GM19467 (cell line): ENCODE results near the gene C4orf33.
"Not testable (repeated sequence)": the region's sequence is repeated elsewhere in the genome, so short reads cannot be mapped to it uniquely, and the experiment has no call there.

Source experiments
- ATAC-seq: cut with Tn5 transposase; IDR thresholded peaks from one replicate; pipeline ENCODE4 v1.9.1; 2021; ENCODE audit warnings: mild to moderate bottlenecking, moderate library complexity; ENCODE audit not compliant: unreplicated experiment

C4orf33 gene

DNA sequence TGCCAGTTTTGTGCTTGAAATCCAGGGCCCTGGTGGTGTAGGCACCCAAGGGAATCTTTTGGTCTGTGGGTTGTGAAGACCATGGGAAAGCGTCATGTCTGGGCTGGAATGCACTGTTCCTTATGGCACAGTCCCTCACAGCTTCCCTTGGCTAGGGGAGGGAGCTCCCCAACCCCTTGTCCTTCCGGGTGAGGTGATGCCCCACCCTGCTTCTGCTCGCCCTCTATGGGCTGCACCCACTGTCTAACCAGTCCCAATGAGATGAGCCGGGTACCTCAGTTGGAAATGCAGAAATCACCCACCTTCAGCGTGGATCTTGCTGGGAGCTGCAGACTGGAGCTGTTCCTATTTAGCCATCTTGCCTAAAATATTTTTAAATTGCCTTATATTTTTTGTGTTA lies 30.7 kb downstream of the C4orf33 start:
- ATAC-seq, result not testable (repeated sequence)

DNA sequence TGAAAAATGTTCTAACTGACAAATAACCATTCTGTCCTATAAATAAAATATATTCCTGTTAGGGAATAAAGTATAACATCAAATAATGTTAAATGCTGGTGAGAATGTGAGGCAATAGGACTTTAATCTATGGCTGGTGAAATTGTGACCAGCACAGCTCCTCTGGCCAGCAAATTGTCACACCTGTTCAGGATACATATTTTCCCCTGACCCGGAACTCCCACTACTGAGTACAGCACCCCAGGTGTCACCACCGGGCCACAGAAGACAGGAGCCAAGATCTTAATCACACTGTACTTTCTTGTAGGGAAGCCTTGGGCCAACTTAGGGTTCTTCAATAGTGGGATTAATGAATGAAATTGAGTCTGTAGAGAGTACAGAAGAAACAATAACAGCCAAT lies 33.2 kb downstream of the C4orf33 start:
- no peak for ATAC-seq

DNA sequence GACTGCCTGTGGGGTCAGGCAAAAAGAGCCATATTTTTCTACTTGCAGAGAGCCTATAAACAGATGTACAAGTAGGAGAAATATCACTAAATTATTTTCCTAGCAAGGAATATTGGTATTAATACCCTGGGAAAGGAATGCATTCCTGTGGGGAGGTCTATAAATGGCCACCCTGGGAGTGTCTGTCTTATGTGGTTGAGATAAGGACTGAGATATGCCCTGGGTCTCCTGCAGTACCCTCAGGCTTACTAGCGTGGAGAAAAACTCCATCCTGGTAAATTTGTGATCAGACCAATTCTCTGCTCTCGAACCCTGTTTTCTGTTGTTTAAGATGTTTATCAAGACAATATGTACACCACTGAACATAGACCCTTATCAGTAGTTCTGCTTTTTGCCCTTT lies 35.4 kb downstream of the C4orf33 start:
- no peak for ATAC-seq

DNA sequence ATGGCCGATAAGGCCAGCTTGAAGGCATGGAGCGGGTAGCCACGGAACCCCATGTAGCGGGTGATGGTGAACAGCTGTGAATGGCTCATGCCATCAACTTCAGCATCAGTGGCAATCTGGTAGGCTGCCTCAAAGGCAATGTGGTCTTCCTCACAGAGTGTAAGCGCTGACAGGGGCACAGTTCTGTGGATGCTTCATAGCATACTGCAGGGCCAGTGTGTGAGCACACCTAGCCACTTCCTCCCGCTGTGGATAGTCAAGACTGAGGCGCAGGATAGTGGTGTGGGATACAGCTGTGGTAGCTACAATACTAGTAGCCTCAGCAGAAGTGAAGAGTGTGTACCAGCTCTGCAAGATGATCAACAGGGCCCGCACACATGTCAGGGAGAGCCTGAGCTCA lies 40.5 kb downstream of the C4orf33 start:
- no peak for ATAC-seq

DNA sequence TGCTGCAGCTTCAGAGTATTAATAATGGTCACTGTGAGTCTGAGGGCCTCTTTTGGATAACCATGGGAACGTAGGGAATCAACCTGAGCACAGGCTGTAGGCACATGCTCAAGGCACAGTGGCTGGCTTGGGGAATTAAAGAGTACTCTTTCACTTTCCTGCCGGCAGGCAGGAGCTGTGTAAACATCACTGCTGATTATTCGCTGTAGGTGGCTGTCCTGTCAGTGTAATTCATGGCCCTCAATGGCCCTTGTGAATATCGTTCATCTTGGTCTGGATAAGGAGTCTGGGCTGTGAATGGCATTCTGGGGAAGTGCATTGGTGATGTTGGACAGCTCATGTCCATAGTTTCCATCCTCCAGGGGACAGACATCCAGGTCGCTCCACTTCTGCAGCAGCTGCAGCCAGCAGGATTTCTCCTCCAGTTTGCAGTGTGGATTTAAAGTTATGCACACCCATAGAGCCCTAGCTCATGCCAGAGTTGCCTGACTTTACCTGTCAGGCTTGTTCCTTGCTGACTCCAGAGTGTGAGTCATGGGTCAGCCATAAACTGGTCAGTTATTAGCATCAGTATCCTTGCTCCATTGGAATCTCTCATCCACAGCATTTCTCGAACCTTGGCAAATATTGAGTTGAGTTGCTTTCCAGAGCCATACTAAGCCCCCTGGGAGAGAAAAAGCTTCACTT lies 43.0 kb downstream of the C4orf33 start:
- ATAC-seq, result no peak

DNA sequence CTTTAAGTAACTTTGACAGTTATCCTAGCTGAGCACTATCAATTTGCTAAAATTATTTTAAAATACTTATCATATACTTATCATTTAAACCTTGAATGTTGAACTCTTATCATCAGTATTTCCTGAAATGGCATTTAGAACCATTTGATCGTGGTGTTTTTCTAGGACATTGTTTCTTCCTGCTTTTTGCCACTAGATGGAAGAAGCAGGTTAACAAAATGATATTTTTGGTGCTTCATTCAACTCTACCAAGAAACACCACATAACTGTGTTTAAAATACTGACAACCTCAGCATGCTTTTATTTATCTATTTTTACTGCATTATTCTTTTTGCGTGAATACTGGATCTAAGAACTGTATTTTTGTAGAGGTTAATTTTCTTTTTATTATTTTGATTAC lies 44.6 kb downstream of the C4orf33 start:
- no peak for ATAC-seq

DNA sequence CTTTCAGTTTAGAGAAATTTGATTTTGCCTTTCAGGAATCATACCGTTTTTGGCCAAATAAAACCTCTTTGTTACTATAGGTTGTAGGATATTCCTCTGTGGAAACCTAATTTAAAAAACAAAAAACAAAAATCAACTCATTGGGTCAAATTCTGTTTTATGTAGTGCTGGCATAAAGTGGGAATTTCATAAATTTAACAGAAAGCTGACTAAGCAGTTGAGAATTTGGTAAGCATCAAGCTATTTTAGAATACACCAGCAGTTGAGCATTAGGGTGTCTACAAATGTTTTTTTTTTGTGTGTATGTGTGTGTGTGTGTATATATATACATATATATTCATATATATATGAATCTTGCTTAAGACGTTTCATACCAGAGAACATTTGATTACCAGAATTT lies 47.4 kb downstream of the C4orf33 start:
- ATAC-seq, result no peak

DNA sequence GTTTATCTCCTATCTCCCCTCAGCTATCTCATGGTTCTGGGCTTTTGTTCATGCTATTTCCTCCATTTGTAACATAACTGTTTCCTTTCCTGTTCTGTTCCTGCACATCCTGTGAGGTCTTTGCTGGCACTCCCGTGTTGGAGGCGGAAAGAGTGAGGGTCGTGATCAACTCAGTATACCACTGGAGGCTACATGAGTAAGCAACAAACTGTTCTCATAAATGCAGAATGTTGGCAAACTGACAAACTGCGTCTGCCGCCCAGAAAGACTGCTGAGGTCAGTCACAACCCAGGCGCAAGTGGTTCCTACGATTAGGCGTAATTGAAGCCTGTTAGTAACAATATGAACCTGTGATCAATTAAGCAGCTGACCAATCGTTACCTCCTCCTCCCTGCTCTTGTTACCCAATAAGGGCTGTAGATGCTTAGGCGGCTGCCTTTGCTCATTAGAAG lies 48.8 kb downstream of the C4orf33 start:
- ATAC-seq, result no peak

DNA sequence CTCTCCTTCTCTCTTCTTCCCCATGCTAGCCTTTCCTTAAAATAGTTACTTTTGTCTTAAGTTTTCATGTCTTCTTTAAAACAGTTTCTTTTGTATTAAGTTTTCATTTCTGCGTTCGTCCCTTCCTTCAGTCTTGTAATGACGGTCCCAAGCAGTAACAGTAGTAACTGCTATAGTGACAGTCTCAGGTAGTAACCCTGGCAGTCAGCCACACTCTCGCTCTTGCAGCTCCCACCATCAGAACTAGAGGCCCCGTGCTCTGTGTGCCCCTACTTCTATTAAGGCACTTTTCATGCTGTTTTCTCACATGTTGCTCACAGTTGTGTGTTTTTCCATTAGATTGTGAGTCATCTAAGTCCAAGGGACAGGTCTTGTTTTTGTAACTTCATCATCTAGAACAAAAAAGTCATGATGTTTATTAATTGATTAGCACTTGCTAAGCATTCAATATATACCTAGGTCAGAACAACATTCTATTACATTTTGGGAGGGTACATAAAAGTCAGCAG lies 49.3 kb downstream of the C4orf33 start:
- ATAC-seq, result no peak

DNA sequence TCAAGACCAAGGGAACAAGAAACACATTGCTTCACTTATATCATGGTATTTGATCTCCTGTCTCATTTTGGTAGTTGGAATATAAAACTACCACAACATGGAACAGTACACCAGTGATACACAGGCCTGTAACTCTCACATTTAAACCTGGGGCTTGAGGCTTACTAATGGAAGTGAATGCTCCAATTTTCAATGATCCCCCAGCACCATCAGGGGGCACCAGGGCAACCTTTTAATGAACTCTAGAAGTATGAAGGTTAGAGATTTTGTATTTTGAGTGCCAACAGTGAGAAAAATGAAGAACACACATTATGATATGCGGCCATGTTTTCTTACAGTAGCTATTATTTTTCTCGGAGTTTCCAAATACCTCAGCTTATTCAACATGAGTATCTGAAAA lies 50.7 kb downstream of the C4orf33 start:
- no peak for ATAC-seq

DNA sequence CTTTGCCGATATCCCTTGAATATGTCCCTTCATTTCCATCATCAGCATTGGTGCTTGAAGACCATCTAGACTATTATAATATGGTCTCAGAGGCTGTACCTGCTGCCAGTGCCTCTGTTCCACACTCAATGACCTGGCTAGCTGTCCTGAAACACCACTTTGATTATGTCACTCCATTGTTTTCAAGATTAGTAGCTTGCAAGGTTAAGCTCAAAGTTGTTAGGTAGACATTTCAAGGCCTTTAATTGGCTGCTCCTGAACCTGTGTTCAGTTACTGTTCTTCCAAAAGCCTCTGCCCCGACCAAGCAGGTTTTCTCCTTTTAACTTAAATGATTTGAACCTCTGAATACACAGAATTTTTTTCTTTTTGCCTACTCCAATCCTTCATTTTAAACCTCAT lies 52.9 kb downstream of the C4orf33 start:
- ATAC-seq, result no peak

DNA sequence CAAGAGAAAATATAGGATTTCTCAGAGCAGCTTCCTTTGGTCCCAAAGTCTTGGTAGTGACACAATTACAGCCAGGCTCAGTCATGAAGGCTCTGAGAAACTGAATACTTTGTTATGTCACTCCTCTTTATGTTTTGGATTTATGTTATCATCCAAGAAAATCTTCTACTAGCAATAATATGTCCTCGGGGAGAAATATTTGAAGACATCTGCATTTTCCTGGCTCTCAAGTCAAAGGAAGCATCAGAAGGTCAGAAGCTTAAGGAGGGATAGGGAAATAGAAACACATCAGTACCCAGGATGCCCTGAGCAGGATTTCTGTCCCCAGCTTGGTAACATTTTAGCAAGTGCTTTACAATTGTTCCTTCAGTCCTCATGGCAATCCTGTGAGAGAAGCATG lies 54.0 kb downstream of the C4orf33 start:
- no peak for ATAC-seq

DNA sequence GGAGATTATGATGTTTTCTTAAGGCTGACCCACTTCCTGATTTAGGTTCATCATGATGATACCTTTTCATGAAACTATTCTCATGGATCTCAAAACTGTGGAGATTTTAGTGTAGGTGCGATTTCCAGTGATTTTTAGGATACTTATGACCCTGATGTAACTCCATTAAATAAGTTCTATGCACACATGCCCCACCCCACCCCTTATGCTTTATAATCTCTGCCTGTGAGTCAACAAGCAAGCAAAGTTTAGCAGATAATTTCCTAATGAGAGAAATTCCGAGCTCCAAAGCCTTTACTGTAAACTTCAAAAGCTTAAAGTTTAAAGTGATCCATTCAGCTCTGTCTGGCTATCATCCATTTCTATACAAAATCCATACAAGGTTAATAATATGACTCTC lies 56.4 kb downstream of the C4orf33 start:
- no peak for ATAC-seq

DNA sequence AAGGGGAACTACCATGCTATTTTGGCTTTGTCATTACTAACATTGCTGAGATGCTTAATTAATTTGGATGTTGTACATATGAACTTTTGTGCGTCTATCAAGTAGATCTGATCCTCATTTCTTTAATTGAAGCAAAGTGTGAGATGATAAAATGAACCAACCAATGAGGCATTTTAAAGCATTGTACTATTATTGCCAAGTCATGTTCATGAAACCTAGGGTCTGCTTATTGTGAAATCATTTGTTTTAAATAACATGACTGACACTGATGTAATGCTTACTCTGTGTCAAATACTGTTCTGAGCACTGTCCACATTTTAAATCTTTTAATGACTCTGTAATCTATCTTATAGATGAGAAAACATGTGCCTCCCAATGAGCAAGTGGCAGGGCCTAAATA lies 57.7 kb downstream of the C4orf33 start:
- no peak for ATAC-seq

DNA sequence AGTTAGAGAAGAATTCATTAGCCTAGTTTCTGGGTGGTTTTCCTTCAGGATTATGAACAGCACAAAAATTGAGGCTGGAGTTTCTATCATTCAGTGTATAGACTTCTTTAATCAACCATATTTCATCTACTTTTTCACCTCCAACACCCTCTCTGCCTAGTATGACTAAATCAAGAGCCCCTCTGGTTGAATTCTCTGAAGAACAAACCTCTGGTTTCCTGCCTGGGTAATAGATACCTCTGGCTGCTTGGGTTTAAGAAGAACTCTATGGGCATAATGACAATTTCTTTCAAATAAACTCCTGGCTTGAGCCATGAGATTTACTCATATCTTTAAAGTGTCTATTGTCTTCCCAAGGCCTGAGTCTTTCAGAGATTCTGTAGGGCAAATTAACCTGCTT lies 66.5 kb downstream of the C4orf33 start:
- ATAC-seq, result no peak

DNA sequence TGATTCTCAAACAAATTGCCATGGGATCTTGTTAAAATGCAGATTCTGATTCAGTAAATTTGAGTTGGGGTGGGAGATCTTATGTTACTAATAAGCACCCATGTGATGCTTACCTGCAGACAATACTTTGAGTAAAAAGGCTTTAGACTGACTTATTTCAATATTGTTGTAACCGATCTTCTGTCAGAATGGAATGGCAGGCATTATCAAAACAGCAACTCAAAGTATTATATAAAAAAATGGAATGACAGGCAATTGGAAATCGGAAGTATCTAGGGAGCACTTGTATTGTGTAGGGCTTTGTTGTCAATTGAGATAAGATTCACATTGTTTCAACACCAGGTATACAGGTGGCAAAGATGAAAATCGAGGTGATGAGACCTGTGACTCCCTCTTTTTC lies 67.5 kb downstream of the C4orf33 start:
- ATAC-seq, result no peak

DNA sequence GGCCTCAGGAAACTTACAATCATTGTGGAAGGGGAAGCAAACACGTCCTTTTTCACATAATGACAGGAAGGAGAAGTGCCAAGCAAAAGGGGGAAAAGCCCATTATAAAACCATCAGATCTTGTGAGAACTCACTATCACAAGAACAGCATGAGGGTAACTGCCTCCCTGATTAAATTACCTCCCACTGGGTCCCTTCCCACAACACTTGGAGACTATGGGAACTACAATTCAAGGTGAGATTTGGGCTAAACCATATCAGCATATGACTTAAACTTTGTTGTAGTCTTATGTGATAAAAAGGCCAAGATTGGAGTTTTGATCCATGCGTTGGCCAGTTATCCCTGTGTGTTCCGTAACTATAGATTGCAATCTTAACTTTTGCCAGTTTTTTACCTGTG lies 68.3 kb downstream of the C4orf33 start:
- no peak for ATAC-seq
